Panc1 (cell line): Measurements from ENCODE around the gene UST. TPM values are rescaled to one million over a fixed set of nuclear protein-coding genes. Genes with fewer than 3 reads are reported as not detected.

Experiments
- ATAC-seq: fragments of 200-7000 bp; cut with Tn5 transposase; 2 replicates; pipeline ENCODE4 v1.9.1; 2020; ENCODE audit warnings: mild to moderate bottlenecking, moderate library complexity
- BruUV-seq: library from RNA; stranded (reverse); fragments of 400-500 nt; replicated peaks from 2 replicates; lab custom pipeline; 2021; lab: Mats Ljungman, UMichigan
- CTCF ChIA-PET: fragments of 300-600 bp; sonication (Branson Sonifier 250); formaldehyde crosslinking; loops from one replicate; lab custom pipeline; 2022; ENCODE audit warnings: antibody characterized with exemption; lab: Charles Lee
- POLR2A ChIA-PET: fragments of 300-600 bp; sonication (Branson Sonifier 250); formaldehyde crosslinking; loops from one replicate; lab custom pipeline; 2022; ENCODE audit warnings: antibody characterized with exemption; lab: Charles Lee
- DNase-seq: peaks from one replicate; pipeline ENCODE4 v3.0.0-alpha.2; 2010; ENCODE audit warnings: low read depth, low spot score
- H3K27ac ChIP-seq: 2 replicates; pipeline ENCODE4 v1.5.1; 2011; ENCODE audit warnings: mild to moderate bottlenecking, low read length, inconsistent platforms
- H3K27me3 ChIP-seq: fragments of 200-500 bp; sonication (Bioruptor generic); 2 replicates; pipeline ENCODE4 v1.6.0; 2014; ENCODE audit warnings: low read length, inconsistent platforms; ENCODE audit not compliant: control insufficient read depth, insufficient read depth
- H3K36me3 ChIP-seq: fragments of 200-500 bp; sonication (Bioruptor generic); 2 replicates; pipeline ENCODE4 v1.5.1; 2014; ENCODE audit warnings: inconsistent platforms, mild to moderate bottlenecking, low read length, moderate library complexity; ENCODE audit not compliant: control insufficient read depth, insufficient read depth
- H3K4me1 ChIP-seq: 2 replicates; pipeline ENCODE4 v1.5.1; 2011; ENCODE audit warnings: inconsistent platforms, mild to moderate bottlenecking, low read length, moderate library complexity; ENCODE audit not compliant: control insufficient read depth, insufficient read depth
- H3K4me3 ChIP-seq, 2 experiments: 2 replicates each; pipeline ENCODE4 v1.5.1; 2011 to 2012; ENCODE audit warnings: low read depth in 2 of 2, low read length in 2 of 2, mild to moderate bottlenecking in 2 of 2, inconsistent platforms in 1 of 2, moderate library complexity in 1 of 2
- H3K9me3 ChIP-seq: fragments of 200-500 bp; sonication (Bioruptor generic); 2 replicates; pipeline ENCODE4 v1.5.1; 2014; ENCODE audit warnings: low read depth, mild to moderate bottlenecking, inconsistent platforms, low read length, moderate library complexity; ENCODE audit not compliant: control insufficient read depth, insufficient read depth
- CTCF ChIP-seq: fragments of 450-650 bp; IDR thresholded peaks from 2 replicates; pipeline ENCODE4 v1.5.1; 2017; ENCODE audit warnings: mild to moderate bottlenecking
- POLR2AphosphoS5 ChIP-seq: IDR thresholded peaks from 2 replicates; pipeline ENCODE4 v1.6.1; 2012; ENCODE audit warnings: mild to moderate bottlenecking, low read depth, low read length, moderate library complexity
- REST ChIP-seq, 2 experiments: IDR thresholded peaks; 2 replicates each; pipeline ENCODE4 v1.6.1; 2011 to 2012; ENCODE audit warnings: low read depth in 2 of 2, control low read depth in 1 of 2, low read length in 1 of 2, mild to moderate bottlenecking in 1 of 2, moderate library complexity in 1 of 2; ENCODE audit not compliant: insufficient read depth in 1 of 2
- SIN3A ChIP-seq: IDR thresholded peaks from 2 replicates; pipeline ENCODE4 v1.6.1; 2012; ENCODE audit warnings: low read depth, mild to moderate bottlenecking, low read length, moderate library complexity, borderline replicate concordance; ENCODE audit not compliant: insufficient read depth
- TCF7L2 ChIP-seq: IDR thresholded peaks from 2 replicates; pipeline ENCODE4 v1.6.1; 2011; ENCODE audit warnings: mild to moderate bottlenecking, low read depth, low read length, inconsistent platforms
- in situ Hi-C: cut with HindIII; loops from 2 replicates; pipeline ENCODE4 v1.10.0; 2016; ENCODE audit warnings: low sequenced_read_pairs, low pct_unique_long_range_greater_than_20kb
- intact Hi-C: fragments of 100-400 bp; cut with micrococcal nuclease; formaldehyde crosslinking; loops from one replicate; pipeline ENCODE4 v1.10.0; 2022; ENCODE audit not compliant: unreplicated experiment
- total RNA-seq: library from RNA; stranded (reverse); gene quantifications from one replicate; pipeline ENCODE4 v1.2.1, GENCODE V29; 2021; ENCODE audit not compliant: unreplicated experiment

Gene UST
- total RNA-seq, 1 experiment from 2014 or later = 0.15 TPM

- BruUV-seq = no TSS peak
- no peak for DNase-seq
- Histone ChIP-seq H3K27me3 (no peaks in the 10 kb centered on the region), H3K9me3 (no peaks in the 10 kb centered on the region), H3K4me3 (no peak overlapping the region), H3K27ac (no peak overlapping the region), H3K4me1 (peaks cover 10% of the 10 kb centered on the region), H3K36me3 (no peaks in the 10 kb centered on the region)
- POLR2A ChIA-PET = interaction anchor here (0.6 kb wide), 1 partner anchor 459 kb away, joined by 3 read pairs; no protein-coding TSS in a partner anchor
- TF ChIP-seq REST (IDR thresholded peaks at IDR 0.05; ENCODE audit: insufficient read depth in 1 of 2, low read depth in 2 of 2, low read length in 1 of 2) (no peak), CTCF (no peak), SIN3A (no peak), POLR2AphosphoS5 (no peak), TCF7L2 (no peak)
- CTCF ChIA-PET = interaction anchor here (1.2 to 1.3 kb wide), 2 partner anchors 399 to 447 kb away, joined by 4 to 8 read pairs; no protein-coding TSS in a partner anchor
- intact Hi-C loops (no loop called here), in situ Hi-C loops (no loop called here)
- no peak for ATAC-seq
Observed at GRCh38 chr6:149032599-149033405, 286.0 kb downstream of the UST start.

- intact Hi-C loops = no loop called here
- no peak overlapping the region for H3K27ac ChIP-seq
- DNase-seq (no peak), ATAC-seq (no peak)
- no peaks in the 10 kb centered on the region for H3K9me3 ChIP-seq
- no peak overlapping the region for H3K4me3 ChIP-seq
- no TSS peak for BruUV-seq
- no peaks in the 10 kb centered on the region for H3K27me3 ChIP-seq
- POLR2A ChIA-PET = no interaction called here
- H3K36me3 ChIP-seq = no peaks in the 10 kb centered on the region
- H3K4me1 ChIP-seq = peaks cover 10% of the 10 kb centered on the region
- CTCF ChIA-PET = interaction anchor here (1.2 kb wide), 1 partner anchor 398 kb away, joined by 8 read pairs; no protein-coding TSS in a partner anchor
- TF ChIP-seq TCF7L2 (no peak), CTCF (no peak), SIN3A (no peak)
- in situ Hi-C loops = no loop called here
Observed at GRCh38 chr6:149033454-149033853, 286.6 kb downstream of the UST start.
